ENCODE data around the gene IBA57.

Gene IBA57

GRCh38 chr1:228156941-228157728 lies 8.5 kb upstream of the IBA57 start:
- no peak for DNase-seq (ENCODE audit: low spot score)

GRCh38 chr1:228157729-228158126 lies 7.9 kb upstream of the IBA57 start:
- DNase-seq (ENCODE audit: low spot score), result no peak

GRCh38 chr1:228158151-228159007 lies 7.2 kb upstream of the IBA57 start:
- DNase-seq (ENCODE audit: low spot score), result no peak

- no peak for DNase-seq (ENCODE audit: low spot score)
Measured at GRCh38 chr1:228159008-228159665, 6.5 kb upstream of the IBA57 start.

GRCh38 chr1:228160201-228160761 lies 5.3 kb upstream of the IBA57 start:
- no peak for DNase-seq (ENCODE audit: low spot score)

GRCh38 chr1:228161362-228161761 lies 4.2 kb upstream of the IBA57 start:
- no peak for DNase-seq (ENCODE audit: low spot score)

- no peak for DNase-seq (ENCODE audit: low spot score)
Measured at GRCh38 chr1:228161866-228162265, 3.7 kb upstream of the IBA57 start.

DNA sequence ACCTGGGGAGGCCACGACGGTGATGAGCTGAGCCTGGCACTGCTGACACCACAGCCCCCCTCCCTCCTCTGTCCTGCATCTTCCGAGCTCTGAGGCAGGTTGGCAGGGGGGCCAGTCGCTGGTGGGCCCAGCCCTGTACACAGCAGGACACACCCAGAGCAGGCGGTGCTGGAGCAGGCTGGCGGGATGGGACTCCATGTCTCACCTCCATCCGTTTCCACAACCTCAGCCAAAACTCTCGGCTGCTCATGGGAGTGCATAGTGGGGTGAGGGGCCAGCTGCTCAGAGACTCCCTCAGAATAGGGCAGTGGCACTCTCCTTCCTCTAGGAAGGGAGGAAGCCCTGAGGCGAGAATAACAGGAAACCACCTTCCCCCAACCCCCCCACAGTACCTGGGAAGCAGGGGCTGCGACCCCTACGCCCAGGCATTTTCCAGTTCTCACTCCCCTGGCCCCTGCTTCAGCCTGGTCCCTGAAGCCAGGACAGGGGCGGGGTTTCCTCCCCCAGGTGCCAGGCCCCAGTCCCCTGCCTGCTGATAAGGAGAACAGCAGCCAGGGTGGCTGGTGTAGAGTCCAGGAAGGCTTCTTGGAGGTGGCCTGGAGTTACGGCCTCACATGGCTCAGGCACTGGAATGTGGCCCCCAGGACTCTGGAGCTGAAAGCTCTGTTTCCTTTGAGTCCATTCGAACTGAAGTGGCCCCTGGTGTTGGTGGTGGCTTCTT lies 3.2 kb upstream of the IBA57 start:
- no peak for DNase-seq (ENCODE audit: low spot score)

DNA sequence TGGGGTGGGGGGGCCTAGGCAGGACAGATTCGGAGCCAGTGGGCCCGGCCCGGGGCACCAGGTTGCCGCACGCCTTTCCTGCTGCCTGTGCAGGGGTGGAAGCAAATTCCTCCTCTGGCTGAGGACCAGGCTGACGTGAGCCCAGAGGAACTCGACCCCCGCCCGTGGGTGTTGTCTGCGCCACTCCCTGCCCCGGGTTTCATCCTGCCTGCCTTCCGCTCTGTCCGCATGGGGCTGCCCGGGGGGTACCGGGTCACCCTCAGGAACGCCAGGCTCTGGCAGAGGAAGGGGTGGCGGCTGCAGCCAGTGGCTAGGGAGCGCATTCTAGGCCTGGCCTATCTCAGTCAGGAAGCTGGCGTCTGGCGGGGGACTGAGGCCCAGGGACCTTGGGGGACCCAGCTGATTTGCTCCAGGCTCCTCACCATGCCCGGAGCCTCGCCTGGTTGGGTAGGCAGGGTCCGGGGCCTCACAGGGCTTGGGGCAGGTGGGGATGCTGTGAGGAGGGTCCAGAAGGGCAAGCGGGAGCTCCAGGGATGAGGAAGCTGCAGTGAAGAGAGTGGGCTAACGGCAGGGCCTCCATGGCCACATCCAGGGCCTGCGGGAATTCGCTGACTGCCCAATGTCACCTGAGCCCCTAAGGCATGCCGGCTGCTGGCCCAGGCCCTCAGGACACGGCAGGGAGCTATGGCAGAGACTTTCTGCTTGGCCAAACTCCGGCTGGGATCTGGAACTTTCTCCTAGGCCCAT lies 2.4 kb upstream of the IBA57 start:
- DNase-seq (ENCODE audit: low spot score), result no peak

DNA sequence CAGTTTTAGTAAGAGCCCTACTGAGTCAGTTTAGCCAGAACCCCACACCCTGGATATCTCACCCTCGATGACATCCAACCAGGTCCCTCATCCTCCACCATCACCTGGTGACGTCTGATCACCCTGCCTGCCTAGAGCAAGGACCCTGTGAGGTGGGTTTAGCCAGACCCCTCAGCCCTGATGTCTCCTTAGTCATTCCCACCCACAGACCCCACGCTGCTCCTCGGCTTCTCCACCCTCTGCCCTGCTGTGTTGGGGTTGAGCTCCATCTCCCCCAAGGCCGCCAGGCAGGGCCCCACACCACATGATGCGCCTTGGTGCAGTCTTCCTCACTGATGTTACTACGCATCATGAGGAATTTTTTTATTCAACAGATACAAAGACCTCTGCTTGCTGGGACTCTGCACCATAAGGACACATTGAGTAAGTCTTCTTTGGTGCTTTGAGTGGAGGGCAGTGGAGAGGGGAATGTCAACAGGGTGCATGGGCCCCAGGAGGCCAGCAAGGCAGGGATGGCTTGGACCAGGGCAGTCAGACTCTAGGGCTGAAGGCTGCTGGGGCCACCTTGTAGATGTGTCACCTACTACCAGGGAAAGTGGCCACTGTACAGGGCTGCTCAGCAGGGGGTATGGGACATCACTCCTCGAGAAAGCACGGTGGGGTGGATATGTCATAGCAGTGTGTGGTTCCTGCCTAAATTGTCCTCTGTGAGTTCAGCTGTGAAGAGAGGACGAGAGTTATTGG lies 1.7 kb upstream of the IBA57 start:
- no peak for DNase-seq (ENCODE audit: low spot score)

DNA sequence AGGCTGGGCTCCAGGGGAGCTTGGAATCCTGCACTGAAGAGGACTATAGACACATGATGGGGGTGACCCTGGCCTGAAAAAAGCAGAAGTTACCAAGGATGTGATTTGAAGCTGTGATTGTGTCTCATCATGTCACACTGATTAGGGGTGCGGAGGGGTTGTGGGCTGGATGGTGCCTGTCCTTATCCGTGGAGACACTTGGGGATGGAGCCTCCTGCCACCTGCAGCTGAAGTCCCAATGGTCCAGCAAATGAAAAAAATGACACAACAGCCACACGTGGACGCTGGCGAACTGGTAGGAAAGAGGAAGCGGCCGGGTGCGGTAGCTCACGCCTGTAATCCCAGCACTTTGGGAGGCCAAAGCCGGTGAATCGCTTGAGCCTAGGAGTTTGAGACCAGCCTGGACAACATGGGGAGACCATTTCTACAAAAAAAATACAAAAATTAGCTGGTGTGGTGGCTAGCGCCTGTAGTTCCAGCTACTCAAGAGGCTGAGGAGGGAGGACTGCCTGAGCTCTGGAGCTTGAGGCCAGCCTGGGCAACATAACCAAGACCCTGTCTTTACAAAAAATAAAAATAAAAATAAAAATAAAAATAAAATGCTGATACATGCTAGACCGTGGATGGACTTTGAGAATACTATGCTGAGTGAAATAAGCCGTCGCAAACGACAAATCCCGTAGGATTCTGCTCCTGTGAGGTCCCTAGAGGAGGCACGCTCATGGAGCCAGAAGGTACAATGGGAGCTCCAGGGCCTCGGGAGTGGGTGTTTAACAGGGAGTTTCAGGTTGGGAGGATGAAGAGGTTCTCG lies 838 bp upstream of the IBA57 start:
- DNase-seq (ENCODE audit: low spot score), result no peak

DNA sequence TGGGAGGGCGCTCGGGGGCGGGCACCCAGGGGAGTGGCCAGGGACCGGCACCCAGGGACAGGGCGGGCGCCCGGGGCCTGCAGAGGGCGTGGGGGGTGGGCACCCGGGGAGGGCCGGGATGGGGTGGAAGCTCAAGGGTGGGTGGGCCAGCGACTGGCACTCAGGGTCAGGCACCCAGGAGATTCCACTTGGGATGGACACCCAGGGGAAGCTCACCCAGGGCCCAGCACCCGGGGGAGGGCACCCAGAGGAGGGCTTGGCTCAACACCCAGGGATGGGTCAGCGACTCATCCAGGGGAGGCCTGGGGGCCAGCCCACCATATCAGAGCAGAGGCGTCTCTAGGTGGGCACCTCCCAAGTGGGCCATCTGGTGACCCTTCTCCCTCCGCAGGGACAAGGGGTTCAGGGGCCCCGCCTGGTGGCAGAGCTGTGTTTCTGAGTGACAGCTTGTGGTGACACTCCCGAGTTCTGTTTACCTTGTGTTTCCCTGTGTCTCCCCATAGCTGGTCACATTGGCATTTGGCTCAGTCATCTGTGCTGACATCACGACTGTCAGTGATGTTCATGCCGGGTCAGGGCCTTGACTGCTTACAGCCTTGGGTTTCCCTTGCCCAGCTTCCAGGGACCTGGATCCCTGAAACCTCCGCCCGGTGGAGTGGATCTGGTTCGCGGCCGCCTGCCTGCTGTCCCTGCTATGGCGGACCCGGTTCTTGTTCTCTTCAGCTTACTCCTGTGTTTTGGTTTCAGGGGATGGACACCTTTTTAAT lies 749 bp downstream of the IBA57 start:
- DNase-seq (ENCODE audit: low spot score), result peak; percentile 66

- DNase-seq (ENCODE audit: low spot score), result no peak
Measured at GRCh38 chr1:228168563-228169270, 3.1 kb downstream of the IBA57 start.

GRCh38 chr1:228169345-228169744 lies 3.7 kb downstream of the IBA57 start:
- DNase-seq (ENCODE audit: low spot score), result no peak

GRCh38 chr1:228170666-228171065 lies 5.1 kb downstream of the IBA57 start:
- no peak for DNase-seq (ENCODE audit: low spot score)

DNA sequence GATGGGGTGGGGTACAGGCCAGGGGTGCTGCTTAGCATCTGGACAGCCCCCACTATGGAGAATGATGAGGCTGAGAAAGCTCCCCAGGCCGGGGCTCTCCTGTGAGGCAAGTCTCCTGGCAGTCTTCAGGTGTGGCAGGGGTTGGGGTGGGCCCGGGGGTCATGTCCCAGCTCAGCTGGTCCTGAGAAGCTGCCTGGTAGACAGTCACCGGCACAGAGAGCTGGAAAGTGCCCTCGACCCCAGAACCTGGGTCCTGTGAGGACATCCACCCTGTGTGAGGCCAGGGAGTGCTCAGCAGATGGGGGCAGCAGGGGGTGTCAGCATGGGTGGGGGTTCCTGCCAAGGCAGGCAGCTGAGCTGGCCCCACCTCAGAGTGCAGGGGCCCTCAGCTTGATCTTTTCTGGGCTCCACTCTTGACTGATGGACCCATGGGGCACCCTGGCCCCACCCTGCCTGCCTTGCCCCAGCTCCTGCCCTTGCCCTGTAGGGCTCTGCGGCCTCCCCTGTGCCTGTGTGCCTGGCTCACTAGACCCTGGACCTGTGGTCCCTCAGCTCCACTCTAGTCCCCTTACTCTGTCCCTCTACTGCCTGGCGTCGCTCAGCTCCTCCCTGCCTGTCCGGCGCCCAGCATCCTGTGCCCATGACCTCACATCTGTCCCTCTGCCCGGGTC lies 5.8 kb downstream of the IBA57 start:
- DNase-seq (ENCODE audit: low spot score), result no peak

All from CD4-positive, alpha-beta T cell treated with Interleukin-2 at 100 ng/mL for 4 hours (primary cell).